Measurements from ENCODE around the gene PIN1. TPM values are rescaled to one million over a fixed set of nuclear protein-coding genes. Genes with fewer than 3 reads are reported as not detected.

Gene PIN1
- total and polyA plus RNA-seq, 2 of the 8 experiments (the other 6 are each of a cell fraction or from before 2014, with no cell fraction given), result 78.3 to 90.8 TPM

GRCh38 chr19:9793071-9793591 is 42.0 kb upstream of the PIN1 start (continued):
- TF ChIP-seq, protein P1, sequence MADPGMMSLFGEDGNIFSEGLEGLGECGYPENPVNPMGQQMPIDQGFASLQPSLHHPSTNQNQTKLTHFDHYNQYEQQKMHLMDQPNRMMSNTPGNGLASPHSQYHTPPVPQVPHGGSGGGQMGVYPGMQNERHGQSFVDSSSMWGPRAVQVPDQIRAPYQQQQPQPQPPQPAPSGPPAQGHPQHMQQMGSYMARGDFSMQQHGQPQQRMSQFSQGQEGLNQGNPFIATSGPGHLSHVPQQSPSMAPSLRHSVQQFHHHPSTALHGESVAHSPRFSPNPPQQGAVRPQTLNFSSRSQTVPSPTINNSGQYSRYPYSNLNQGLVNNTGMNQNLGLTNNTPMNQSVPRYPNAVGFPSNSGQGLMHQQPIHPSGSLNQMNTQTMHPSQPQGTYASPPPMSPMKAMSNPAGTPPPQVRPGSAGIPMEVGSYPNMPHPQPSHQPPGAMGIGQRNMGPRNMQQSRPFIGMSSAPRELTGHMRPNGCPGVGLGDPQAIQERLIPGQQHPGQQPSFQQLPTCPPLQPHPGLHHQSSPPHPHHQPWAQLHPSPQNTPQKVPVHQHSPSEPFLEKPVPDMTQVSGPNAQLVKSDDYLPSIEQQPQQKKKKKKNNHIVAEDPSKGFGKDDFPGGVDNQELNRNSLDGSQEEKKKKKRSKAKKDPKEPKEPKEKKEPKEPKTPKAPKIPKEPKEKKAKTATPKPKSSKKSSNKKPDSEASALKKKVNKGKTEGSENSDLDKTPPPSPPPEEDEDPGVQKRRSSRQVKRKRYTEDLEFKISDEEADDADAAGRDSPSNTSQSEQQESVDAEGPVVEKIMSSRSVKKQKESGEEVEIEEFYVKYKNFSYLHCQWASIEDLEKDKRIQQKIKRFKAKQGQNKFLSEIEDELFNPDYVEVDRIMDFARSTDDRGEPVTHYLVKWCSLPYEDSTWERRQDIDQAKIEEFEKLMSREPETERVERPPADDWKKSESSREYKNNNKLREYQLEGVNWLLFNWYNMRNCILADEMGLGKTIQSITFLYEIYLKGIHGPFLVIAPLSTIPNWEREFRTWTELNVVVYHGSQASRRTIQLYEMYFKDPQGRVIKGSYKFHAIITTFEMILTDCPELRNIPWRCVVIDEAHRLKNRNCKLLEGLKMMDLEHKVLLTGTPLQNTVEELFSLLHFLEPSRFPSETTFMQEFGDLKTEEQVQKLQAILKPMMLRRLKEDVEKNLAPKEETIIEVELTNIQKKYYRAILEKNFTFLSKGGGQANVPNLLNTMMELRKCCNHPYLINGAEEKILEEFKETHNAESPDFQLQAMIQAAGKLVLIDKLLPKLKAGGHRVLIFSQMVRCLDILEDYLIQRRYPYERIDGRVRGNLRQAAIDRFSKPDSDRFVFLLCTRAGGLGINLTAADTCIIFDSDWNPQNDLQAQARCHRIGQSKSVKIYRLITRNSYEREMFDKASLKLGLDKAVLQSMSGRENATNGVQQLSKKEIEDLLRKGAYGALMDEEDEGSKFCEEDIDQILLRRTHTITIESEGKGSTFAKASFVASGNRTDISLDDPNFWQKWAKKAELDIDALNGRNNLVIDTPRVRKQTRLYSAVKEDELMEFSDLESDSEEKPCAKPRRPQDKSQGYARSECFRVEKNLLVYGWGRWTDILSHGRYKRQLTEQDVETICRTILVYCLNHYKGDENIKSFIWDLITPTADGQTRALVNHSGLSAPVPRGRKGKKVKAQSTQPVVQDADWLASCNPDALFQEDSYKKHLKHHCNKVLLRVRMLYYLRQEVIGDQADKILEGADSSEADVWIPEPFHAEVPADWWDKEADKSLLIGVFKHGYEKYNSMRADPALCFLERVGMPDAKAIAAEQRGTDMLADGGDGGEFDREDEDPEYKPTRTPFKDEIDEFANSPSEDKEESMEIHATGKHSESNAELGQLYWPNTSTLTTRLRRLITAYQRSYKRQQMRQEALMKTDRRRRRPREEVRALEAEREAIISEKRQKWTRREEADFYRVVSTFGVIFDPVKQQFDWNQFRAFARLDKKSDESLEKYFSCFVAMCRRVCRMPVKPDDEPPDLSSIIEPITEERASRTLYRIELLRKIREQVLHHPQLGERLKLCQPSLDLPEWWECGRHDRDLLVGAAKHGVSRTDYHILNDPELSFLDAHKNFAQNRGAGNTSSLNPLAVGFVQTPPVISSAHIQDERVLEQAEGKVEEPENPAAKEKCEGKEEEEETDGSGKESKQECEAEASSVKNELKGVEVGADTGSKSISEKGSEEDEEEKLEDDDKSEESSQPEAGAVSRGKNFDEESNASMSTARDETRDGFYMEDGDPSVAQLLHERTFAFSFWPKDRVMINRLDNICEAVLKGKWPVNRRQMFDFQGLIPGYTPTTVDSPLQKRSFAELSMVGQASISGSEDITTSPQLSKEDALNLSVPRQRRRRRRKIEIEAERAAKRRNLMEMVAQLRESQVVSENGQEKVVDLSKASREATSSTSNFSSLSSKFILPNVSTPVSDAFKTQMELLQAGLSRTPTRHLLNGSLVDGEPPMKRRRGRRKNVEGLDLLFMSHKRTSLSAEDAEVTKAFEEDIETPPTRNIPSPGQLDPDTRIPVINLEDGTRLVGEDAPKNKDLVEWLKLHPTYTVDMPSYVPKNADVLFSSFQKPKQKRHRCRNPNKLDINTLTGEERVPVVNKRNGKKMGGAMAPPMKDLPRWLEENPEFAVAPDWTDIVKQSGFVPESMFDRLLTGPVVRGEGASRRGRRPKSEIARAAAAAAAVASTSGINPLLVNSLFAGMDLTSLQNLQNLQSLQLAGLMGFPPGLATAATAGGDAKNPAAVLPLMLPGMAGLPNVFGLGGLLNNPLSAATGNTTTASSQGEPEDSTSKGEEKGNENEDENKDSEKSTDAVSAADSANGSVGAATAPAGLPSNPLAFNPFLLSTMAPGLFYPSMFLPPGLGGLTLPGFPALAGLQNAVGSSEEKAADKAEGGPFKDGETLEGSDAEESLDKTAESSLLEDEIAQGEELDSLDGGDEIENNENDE (IDR thresholded peaks at IDR 0.05; ENCODE audit: insufficient replicate concordance, low read length), result no peak
- TF ChIP-seq NRF1 (IDR thresholded peaks at IDR 0.05; ENCODE audit: low read depth, low read length), result no peak
- TF ChIP-seq KDM1A (IDR thresholded peaks at IDR 0.05; ENCODE audit: borderline replicate concordance, low read length), result peak; percentile 42; the same call in 1 of the 2 replicates
- 0 out of 2 replicates have a peak, but pooled peaks have one; percentile 51 for TF ChIP-seq SP4 (IDR thresholded peaks at IDR 0.05; ENCODE audit: low read length)
- TF ChIP-seq, protein P2, sequence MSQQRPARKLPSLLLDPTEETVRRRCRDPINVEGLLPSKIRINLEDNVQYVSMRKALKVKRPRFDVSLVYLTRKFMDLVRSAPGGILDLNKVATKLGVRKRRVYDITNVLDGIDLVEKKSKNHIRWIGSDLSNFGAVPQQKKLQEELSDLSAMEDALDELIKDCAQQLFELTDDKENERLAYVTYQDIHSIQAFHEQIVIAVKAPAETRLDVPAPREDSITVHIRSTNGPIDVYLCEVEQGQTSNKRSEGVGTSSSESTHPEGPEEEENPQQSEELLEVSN (IDR thresholded peaks at IDR 0.05), result peak; percentile 67
- TF ChIP-seq SIRT6 (IDR thresholded peaks at IDR 0.05; ENCODE audit: low read length), result no peak
- 0 out of 2 replicates have a peak, but pooled peaks have one; percentile 27 for TF ChIP-seq PHF8 (conservative IDR thresholded peaks at IDR 0.05; ENCODE audit: low read depth, low read length)
